Esophagus squamous epithelium (tissue), 5 donors: ENCODE data around the gene TIE1. TPM values are rescaled to one million over a fixed set of nuclear protein-coding genes. Genes with fewer than 3 reads are reported as not detected.
A peak's percentile ranks its signal among the peaks of the same experiment; 100 is the strongest.

Experiments used
- DNase-seq: peaks from one replicate; lab custom pipeline; 2025; lab: John Stamatoyannopoulos, UW
- H3K27ac ChIP-seq, 4 donors: fragments of 200-600 bp; sonication (generic); one replicate each; pipeline ENCODE4 v1.5.1; 2016 to 2019; ENCODE audit warnings: mild to moderate bottlenecking in 1 of 4
- H3K27me3 ChIP-seq, 4 donors: fragments of 200-600 bp; sonication (generic); 1 replicate in 3 of 4; 2 replicates in 1 of 4; pipeline versions ENCODE4 v1.5.1 to v1.6.0; 2017 to 2021; ENCODE audit warnings: antibody characterized with exemption in 1 of 4
- H3K36me3 ChIP-seq, 3 donors: fragments of 200-600 bp; sonication (generic); one replicate each; pipeline ENCODE4 v1.5.1; 2016 to 2019
- H3K4me1 ChIP-seq, 3 donors: fragments of 200-600 bp; sonication (generic); one replicate each; pipeline ENCODE4 v1.5.1; 2017 to 2019
- H3K4me3 ChIP-seq, 4 donors: fragments of 200-600 bp; sonication (generic); 1 replicate in 3 of 4; 2 replicates in 1 of 4; pipeline ENCODE4 v1.5.1; 2016 to 2019; ENCODE audit warnings: mild to moderate bottlenecking in 2 of 4, moderate library complexity in 1 of 4
- H3K9me3 ChIP-seq, 3 donors: fragments of 200-600 bp; sonication (generic); one replicate each; pipeline ENCODE4 v1.5.1; 2016 to 2019
- CTCF ChIP-seq, 6 experiments: fragments of 450-650 bp in 4 of 6; fragments of 200-600 bp in 2 of 6; sonication (generic) in 2 of 6; IDR thresholded peaks; one replicate each; pipeline ENCODE4 v1.5.1; 2016 to 2019; ENCODE audit warnings: antibody characterized with exemption in 6 of 6, mild to moderate bottlenecking in 4 of 6, moderate library complexity in 4 of 6
- POLR2A ChIP-seq, 4 donors: fragments of 450-650 bp; IDR thresholded peaks; one replicate each; pipeline ENCODE4 v1.6.1; 2017; ENCODE audit warnings: antibody characterized with exemption in 4 of 4, mild to moderate bottlenecking in 4 of 4, moderate library complexity in 3 of 4
- WGBS, 2 donors: methylation state at CpG; one replicate each; pipeline ENCODE4 v1.1.5; 2018; 5-methylcytosine and 5-hydroxymethylcytosine counted together
- intact Hi-C: fragments of 100-400 bp; cut with DNase I; formaldehyde crosslinking; loops from one replicate; pipeline ENCODE4 v1.15.0; 2022
- total RNA-seq, 4 donors: library from RNA; depleted of rRNA; stranded (reverse); fragments of >200 nt; gene quantifications; one replicate each; pipeline ENCODE4 v1.1.0, GENCODE V29; 2016
- donor health status: DM: yes; HTN: yes; CAD: no.

Gene TIE1
- total RNA-seq, 4 donors from 2014 or later = 3.1 to 16.6 (median 5.9) TPM

GRCh38 chr1:43366179-43366578 is 65.4 kb downstream of the TIE1 start:
- H3K4me3 ChIP-seq = peak overlapping the region; percentile 70 to 86 (median 85)
- 20 to 21% methylated on average over 6 to 7 of the region's 11 CpGs for WGBS, 2 donors
- DNase-seq = no peak
- H3K36me3 ChIP-seq = peaks cover 30 to 46% (median 33%) of the 10 kb centered on the region in 3 donors
- peak overlapping the region; percentile 94 to 99 (median 97) for H3K27ac ChIP-seq
- H3K27me3 ChIP-seq = no peaks in the 10 kb centered on the region
- TF ChIP-seq CTCF (IDR thresholded peaks at IDR 0.05) (no peak), POLR2A (IDR thresholded peaks at IDR 0.05) (peak in 3 of 4 donors; percentile 46 to 67 (median 59))
- intact Hi-C loops = no loop called here
- no peaks in the 10 kb centered on the region for H3K9me3 ChIP-seq
- peaks cover 18 to 56% (median 28%) of the 10 kb centered on the region in 3 donors for H3K4me1 ChIP-seq

- intact Hi-C loops = no loop called here
- H3K9me3 ChIP-seq = no peaks in the 10 kb centered on the region
- peak overlapping the region; percentile 94 to 99 (median 97) for H3K27ac ChIP-seq
- WGBS, 2 donors = 40% methylated on average over 1 of the region's 5 CpGs; no CpG with 5 or more reads in 1 of the 2 donors
- DNase-seq = no peak
- H3K36me3 ChIP-seq = peaks cover 30 to 42% (median 33%) of the 10 kb centered on the region in 3 donors
- H3K27me3 ChIP-seq = no peaks in the 10 kb centered on the region
- TF ChIP-seq POLR2A (IDR thresholded peaks at IDR 0.05) = no peak
- no peak for TF ChIP-seq CTCF (IDR thresholded peaks at IDR 0.05)
- peak overlapping the region; percentile 70 to 86 (median 85) for H3K4me3 ChIP-seq
- peaks cover 18 to 56% (median 28%) of the 10 kb centered on the region in 3 donors for H3K4me1 ChIP-seq
Observed at GRCh38 chr1:43366601-43367025, 65.8 kb downstream of the TIE1 start.

- 0 to 4% methylated on average over 4 to 9 of the region's 48 CpGs for WGBS, 2 donors
- no peak for DNase-seq
Observed at GRCh38 chr1:43367026-43367903, 66.5 kb downstream of the TIE1 start.

GRCh38 chr1:43367904-43368645 is 67.3 kb downstream of the TIE1 start, which contains the start of gene ELOVL1:
Gene ELOVL1, minus strand, starts transcription at chr1:43368011. Its CDS starts 2,402 bp downstream, at chr1:43365609.
- DNase-seq = peak; percentile 67
- H3K27ac ChIP-seq = peak within 1 kb of the TSS; percentile 94 to 99 (median 97)
- H3K27me3 ChIP-seq = no peaks in the 10 kb centered on the region
- H3K36me3 ChIP-seq = peaks cover 22 to 27% (median 24%) of the 10 kb centered on the region in 3 donors
- peak within 1 kb of the TSS; percentile 70 to 86 (median 85) for H3K4me3 ChIP-seq
- TF ChIP-seq CTCF (IDR thresholded peaks at IDR 0.05) = peak in 4 of 6 experiments; percentile 16 to 24 (median 22)
- TF ChIP-seq POLR2A (IDR thresholded peaks at IDR 0.05) = peak in 3 of 4 donors; percentile 16 to 86 (median 69)
- peaks cover 18 to 64% (median 31%) of the 10 kb centered on the region in 3 donors for H3K4me1 ChIP-seq
- WGBS, 2 donors = 0% methylated on average over 2 to 5 of the region's 58 CpGs
- no peaks in the 10 kb centered on the region for H3K9me3 ChIP-seq
- intact Hi-C loops = no loop called here

More at GRCh38 chr1:43367026-43367903, 66.5 kb downstream of the TIE1 start:
- no peaks in the 10 kb centered on the region for H3K9me3 ChIP-seq
- H3K36me3 ChIP-seq = peaks cover 28 to 35% (median 30%) of the 10 kb centered on the region in 3 donors
- no peaks in the 10 kb centered on the region for H3K27me3 ChIP-seq
- H3K4me3 ChIP-seq = peak overlapping the region; percentile 70 to 86 (median 85)
- peaks cover 18 to 56% (median 28%) of the 10 kb centered on the region in 3 donors for H3K4me1 ChIP-seq
- peak overlapping the region; percentile 94 to 99 (median 97) for H3K27ac ChIP-seq
- TF ChIP-seq POLR2A (IDR thresholded peaks at IDR 0.05) (no peak), CTCF (IDR thresholded peaks at IDR 0.05) (peak in 1 of 6 experiments; percentile 5)
- intact Hi-C loops = no loop called here
